ENCODE results near the gene BET1L.
"Not testable (repeated sequence)": the region's sequence is repeated elsewhere in the genome, so short reads cannot be mapped to it uniquely, and the experiment has no call there.

Gene BET1L

GRCh38 chr11:193481-193880, 13.7 kb downstream of the BET1L start:
- not testable (repeated sequence) for DNase-seq (ENCODE audit: low read depth)

GRCh38 chr11:192674-193128, 14.5 kb downstream of the BET1L start, which contains the start of gene SCGB1C1:
SCGB1C1 (plus strand) TSS chr11:193078; CDS start chr11:193100, 22 bp downstream.
- DNase-seq (ENCODE audit: low read depth), result not testable (repeated sequence)

GRCh38 chr11:191490-192478, 15.4 kb downstream of the BET1L start:
- not testable (repeated sequence) for DNase-seq (ENCODE audit: low read depth)

- DNase-seq (ENCODE audit: low read depth), result not testable (repeated sequence)
Observed at GRCh38 chr11:190546-190945, 16.7 kb downstream of the BET1L start.

- DNase-seq (ENCODE audit: low read depth), result not testable (repeated sequence)
Observed at GRCh38 chr11:189843-190311, 17.3 kb downstream of the BET1L start.

GRCh38 chr11:189200-189783, 17.9 kb downstream of the BET1L start:
- not testable (repeated sequence) for DNase-seq (ENCODE audit: low read depth)

GRCh38 chr11:180242-180641, 27.0 kb downstream of the BET1L start:
- DNase-seq (ENCODE audit: low read depth), result not testable (repeated sequence)
